IMR-90 (cell line): ENCODE results near the gene DRC7. TPM values are rescaled to one million over a fixed set of nuclear protein-coding genes. Genes with fewer than 3 reads are reported as not detected.

ENCODE experiments used
- ATAC-seq: fragments of 200-7000 bp; cut with Tn5 transposase; 2 replicates; pipeline ENCODE4 v1.9.1; 2020; ENCODE audit warnings: low read depth, mild to moderate bottlenecking, moderate library complexity
- Bru-seq: library from RNA; stranded (reverse); fragments of 400-500 nt; gene quantifications from one replicate; lab custom pipeline; 2021; lab: Mats Ljungman, UMichigan
- BruChase-seq, 2 experiments: library from RNA; stranded (reverse); fragments of 400-500 nt; gene quantifications; one replicate each; lab custom pipeline; 2021; lab: Mats Ljungman, UMichigan
- BruUV-seq: library from RNA; stranded (reverse); fragments of 400-500 nt; replicated peaks from 2 replicates; lab custom pipeline; 2021; lab: Mats Ljungman, UMichigan
- CTCF ChIA-PET: fragments of 300-600 bp; formaldehyde crosslinking; extraction: SDS; loops from one replicate; lab custom pipeline; 2021; ENCODE audit warnings: antibody characterized with exemption; lab: Yijun Ruan, JAX
- POLR2A ChIA-PET: fragments of 300-600 bp; sonication (Branson Sonifier 250); formaldehyde crosslinking; loops from one replicate; lab custom pipeline; 2022; ENCODE audit warnings: antibody characterized with exemption; ENCODE audit not compliant: unreplicated experiment; lab: Charles Lee
- DNase-seq: peaks from one replicate; pipeline ENCODE4 v3.0.0; 2013
- H2AFZ ChIP-seq: replicated peaks from 2 replicates; pipeline ENCODE3; 2013; ENCODE audit warnings: low read length, mild to moderate bottlenecking; ENCODE audit not compliant: poor library complexity
- H2AK5ac ChIP-seq: 2 replicates; pipeline ENCODE4 v1.6.1; 2013; ENCODE audit warnings: low read depth, low read length, inconsistent platforms
- H2AK9ac ChIP-seq: replicated peaks from 2 replicates; pipeline ENCODE3; 2013; ENCODE audit warnings: mild to moderate bottlenecking, low read depth, low read length, moderate library complexity; ENCODE audit not compliant: poor library complexity
- H2BK120ac ChIP-seq: 2 replicates; pipeline ENCODE4 v1.6.1; 2013; ENCODE audit warnings: low read depth, low read length, inconsistent platforms
- H2BK15ac ChIP-seq: 3 replicates; pipeline ENCODE4 v1.6.1; 2013; ENCODE audit warnings: low read depth, low read length, inconsistent platforms
- H2BK20ac ChIP-seq: 2 replicates; pipeline ENCODE4 v1.6.1; 2013; ENCODE audit warnings: low read depth, mild to moderate bottlenecking, inconsistent platforms, low read length, moderate library complexity
- H2BK5ac ChIP-seq: 2 replicates; pipeline ENCODE4 v1.6.1; 2013; ENCODE audit warnings: mild to moderate bottlenecking, low read depth, low read length, inconsistent platforms; ENCODE audit not compliant: poor library complexity, severe bottlenecking
- H3K14ac ChIP-seq: replicated peaks from 2 replicates; pipeline ENCODE4 v1.6.1; 2013; ENCODE audit warnings: low read depth, low read length, inconsistent platforms
- H3K18ac ChIP-seq: 2 replicates; pipeline ENCODE4 v1.6.1; 2013; ENCODE audit warnings: low read depth, low read length, control low read depth
- H3K23ac ChIP-seq: 2 replicates; pipeline ENCODE4 v1.6.1; 2013; ENCODE audit warnings: low read depth, low read length, inconsistent platforms
- H3K27ac ChIP-seq: 2 replicates; pipeline ENCODE4 v1.5.1; 2013; ENCODE audit warnings: mild to moderate bottlenecking, control low read depth, low read length; ENCODE audit not compliant: insufficient read depth
- H3K27me3 ChIP-seq: 2 replicates; pipeline ENCODE4 v1.6.1; 2013; ENCODE audit warnings: low read length; ENCODE audit not compliant: control insufficient read depth, insufficient read depth
- H3K36me3 ChIP-seq: 2 replicates; pipeline ENCODE4 v1.6.1; 2013; ENCODE audit warnings: low read length, mixed read lengths; ENCODE audit not compliant: control insufficient read depth, insufficient read depth
- H3K4ac ChIP-seq: 2 replicates; pipeline ENCODE4 v1.6.1; 2013; ENCODE audit warnings: low read depth, low read length, inconsistent platforms
- H3K4me1 ChIP-seq: 2 replicates; pipeline ENCODE4 v1.6.1; 2013; ENCODE audit warnings: low read length, mixed read lengths; ENCODE audit not compliant: control insufficient read depth, insufficient read depth
- H3K4me2 ChIP-seq: 2 replicates; pipeline ENCODE4 v1.6.1; 2013; ENCODE audit warnings: low read depth, mild to moderate bottlenecking, control low read depth, low read length, moderate library complexity
- H3K4me3 ChIP-seq: 2 replicates; pipeline ENCODE4 v1.5.1; 2013; ENCODE audit warnings: low read depth, mild to moderate bottlenecking, control low read depth, low read length, moderate library complexity; ENCODE audit not compliant: insufficient read depth
- H3K56ac ChIP-seq: 2 replicates; pipeline ENCODE4 v1.6.1; 2013; ENCODE audit warnings: low read length, inconsistent platforms; ENCODE audit not compliant: insufficient read depth; ENCODE audit errors: extremely low read depth
- H3K79me1 ChIP-seq, 2 experiments: 2 replicates each; pipeline ENCODE4 v1.6.1; 2013; ENCODE audit warnings: low read length in 2 of 2, inconsistent platforms in 1 of 2, low read depth in 1 of 2
- H3K9ac ChIP-seq: 2 replicates; pipeline ENCODE4 v1.6.1; 2013; ENCODE audit warnings: low read depth, low read length, control low read depth
- H3K9me1 ChIP-seq: 2 replicates; pipeline ENCODE4 v1.6.1; 2013; ENCODE audit warnings: low read length, inconsistent platforms; ENCODE audit not compliant: insufficient read depth
- H3K9me3 ChIP-seq: 2 replicates; pipeline ENCODE4 v1.6.1; 2013; ENCODE audit warnings: low read length; ENCODE audit not compliant: control insufficient read depth, insufficient read depth
- H4K20me1 ChIP-seq: 2 replicates; pipeline ENCODE4 v1.6.1; 2013; ENCODE audit warnings: low read length, inconsistent platforms; ENCODE audit not compliant: insufficient read depth
- H4K5ac ChIP-seq: 2 replicates; pipeline ENCODE4 v1.6.1; 2013; ENCODE audit warnings: mild to moderate bottlenecking, low read depth, low read length, control low read depth
- H4K8ac ChIP-seq, 2 experiments: 2 replicates each; pipeline ENCODE4 v1.6.1; 2013; ENCODE audit warnings: low read depth in 2 of 2, low read length in 2 of 2, control low read depth in 1 of 2, inconsistent platforms in 1 of 2
- H4K91ac ChIP-seq: 2 replicates; pipeline ENCODE4 v1.6.1; 2013; ENCODE audit warnings: low read depth, low read length, inconsistent platforms; ENCODE audit not compliant: insufficient read depth
- SMC3 ChIP-seq: fragments of 150-350 bp; IDR thresholded peaks from 2 replicates; pipeline ENCODE4 v1.6.1; 2016; ENCODE audit warnings: low read depth, mild to moderate bottlenecking, antibody characterized with exemption, low read length, moderate library complexity
- WGBS, 2 experiments: methylation state at CpG; one replicate each; pipeline versions ENCODE4 v1.1.5 to v1.1.7; 2013; ENCODE audit warnings: missing lambda C conversion rate in 2 of 2; ENCODE audit not compliant: insufficient read length in 1 of 2; ENCODE audit errors: extremely low coverage in 2 of 2; 5-methylcytosine and 5-hydroxymethylcytosine counted together
- dilution Hi-C: fragments of 300-500 bp; cut with HindIII; formaldehyde crosslinking; loops from one replicate; pipeline ENCODE4 v1.14.3; 2018; ENCODE audit warnings: low sequenced_read_pairs; ENCODE audit not compliant: unreplicated experiment
- in situ Hi-C: fragments of 300-500 bp; cut with MboI; formaldehyde crosslinking; loops from 3 replicates; pipeline ENCODE4 v1.14.3; 2019; ENCODE audit warnings: low sequenced_read_pairs, inconsistent platforms, mixed read lengths
- intact Hi-C: fragments of 100-400 bp; cut with micrococcal nuclease; formaldehyde crosslinking; loops from 2 replicates; pipeline ENCODE4 v1.10.0; 2022
- long read RNA-seq: library from polyadenylated mRNA; unstranded; transcript quantifications from one replicate; pipeline ENCODE4 v2.0.0, GENCODE V29; 2021; ENCODE audit not compliant: unreplicated experiment
- polyA plus RNA-seq, 3 experiments: library from polyadenylated mRNA; depleted of rRNA; stranded (reverse); fragments of >200 nt; gene quantifications; 2 replicates each; pipeline ENCODE4 v1.2.3, GENCODE V29; 2012; ENCODE audit warnings: low replicate concordance in 1 of 3
- total RNA-seq: library from RNA; depleted of rRNA; stranded (reverse); fragments of >200 nt; gene quantifications from 2 replicates; pipeline ENCODE4 v1.2.3, GENCODE V29; 2012; rRNA removed

Gene DRC7, protein sequence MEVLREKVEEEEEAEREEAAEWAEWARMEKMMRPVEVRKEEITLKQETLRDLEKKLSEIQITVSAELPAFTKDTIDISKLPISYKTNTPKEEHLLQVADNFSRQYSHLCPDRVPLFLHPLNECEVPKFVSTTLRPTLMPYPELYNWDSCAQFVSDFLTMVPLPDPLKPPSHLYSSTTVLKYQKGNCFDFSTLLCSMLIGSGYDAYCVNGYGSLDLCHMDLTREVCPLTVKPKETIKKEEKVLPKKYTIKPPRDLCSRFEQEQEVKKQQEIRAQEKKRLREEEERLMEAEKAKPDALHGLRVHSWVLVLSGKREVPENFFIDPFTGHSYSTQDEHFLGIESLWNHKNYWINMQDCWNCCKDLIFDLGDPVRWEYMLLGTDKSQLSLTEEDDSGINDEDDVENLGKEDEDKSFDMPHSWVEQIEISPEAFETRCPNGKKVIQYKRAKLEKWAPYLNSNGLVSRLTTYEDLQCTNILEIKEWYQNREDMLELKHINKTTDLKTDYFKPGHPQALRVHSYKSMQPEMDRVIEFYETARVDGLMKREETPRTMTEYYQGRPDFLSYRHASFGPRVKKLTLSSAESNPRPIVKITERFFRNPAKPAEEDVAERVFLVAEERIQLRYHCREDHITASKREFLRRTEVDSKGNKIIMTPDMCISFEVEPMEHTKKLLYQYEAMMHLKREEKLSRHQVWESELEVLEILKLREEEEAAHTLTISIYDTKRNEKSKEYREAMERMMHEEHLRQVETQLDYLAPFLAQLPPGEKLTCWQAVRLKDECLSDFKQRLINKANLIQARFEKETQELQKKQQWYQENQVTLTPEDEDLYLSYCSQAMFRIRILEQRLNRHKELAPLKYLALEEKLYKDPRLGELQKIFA
- not detected in 2 replicates for total RNA-seq
- not detected in 2 replicates for polyA plus RNA-seq (2012; rRNA removed)
- not detected in 2 replicates for polyA plus RNA-seq (2012; cell fraction: cytosol; rRNA removed)
- not detected in 2 replicates for polyA plus RNA-seq (2012; cell fraction: nucleus; rRNA removed; ENCODE audit: low replicate concordance)
- Bru-seq, nascent RNA = percentile 3 among the genes with signal in this experiment
- BruChase-seq, experiment 1, labeled RNA remaining after a 6-hour chase = not detected
- not detected for BruChase-seq, experiment 2, labeled RNA remaining after a 2-hour chase
- long read RNA-seq = 0 reads

DNA sequence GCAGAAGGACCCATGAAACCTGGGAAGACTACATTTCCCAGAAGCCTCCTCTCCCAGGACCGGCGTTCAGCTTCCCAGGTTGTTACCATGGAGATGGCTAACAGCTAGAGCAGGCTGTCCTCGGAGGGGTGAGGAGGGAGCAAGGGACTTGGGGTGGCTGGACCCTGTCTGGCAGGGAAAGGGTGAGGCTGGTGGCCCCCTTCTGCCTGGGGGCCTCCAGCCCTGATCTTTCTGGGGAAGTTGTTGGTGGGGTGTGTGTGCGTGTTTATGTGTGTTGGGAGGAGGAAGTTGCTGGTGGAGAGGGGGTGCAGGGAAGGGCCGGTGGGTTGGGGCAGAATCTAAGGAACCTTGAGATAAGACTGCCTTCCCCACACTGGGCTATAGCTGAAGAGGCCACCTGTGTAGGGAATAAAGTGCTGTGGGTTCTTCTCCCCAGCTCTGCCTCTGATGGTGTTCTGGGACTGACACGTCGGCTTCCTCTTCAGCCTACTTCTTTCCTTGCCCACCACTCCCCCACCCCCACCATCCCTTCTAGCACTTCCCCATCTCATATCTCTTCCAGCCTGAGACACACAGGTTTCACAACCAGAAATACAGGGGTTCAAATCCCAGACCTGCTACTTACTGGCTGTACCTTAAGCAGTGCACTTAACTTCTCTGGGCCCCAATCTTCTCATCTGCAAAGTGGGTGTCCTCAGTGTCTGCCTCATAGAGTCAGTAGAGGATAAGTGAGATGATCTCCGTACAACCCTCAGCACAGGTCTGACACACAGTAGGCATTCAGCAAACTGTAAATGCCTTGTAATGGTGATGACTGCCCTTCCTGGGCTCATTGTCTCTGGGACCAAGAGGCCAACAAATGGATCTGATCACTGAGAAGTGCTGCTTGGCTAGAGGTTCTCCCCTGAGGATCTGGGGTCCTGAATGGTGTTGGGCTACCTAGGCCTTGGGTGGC, at the start of gene DRC7:
TSS of gene DRC7 (plus strand) at position 82 of the 955 bp plus-strand sequence. CDS start 3,144 bp downstream, outside the sequence.
- no peak within 1 kb of the TSS for H2BK15ac ChIP-seq
- H3K36me3 ChIP-seq = no peaks in the 10 kb centered on the region
- H3K27ac ChIP-seq = no peak within 1 kb of the TSS
- no peak within 1 kb of the TSS for H4K8ac ChIP-seq
- ATAC-seq (peak; percentile 83), DNase-seq (peak; percentile 13)
- in situ Hi-C loops = no loop called here
- H2AK5ac ChIP-seq = no peak within 1 kb of the TSS
- H3K23ac ChIP-seq = no peak within 1 kb of the TSS
- H4K5ac ChIP-seq = no peak within 1 kb of the TSS
- no peaks in the 10 kb centered on the region for H4K20me1 ChIP-seq
- H3K9me1 ChIP-seq = no peaks in the 10 kb centered on the region
- no peaks in the 10 kb centered on the region for H3K9me3 ChIP-seq
- no peak within 1 kb of the TSS for H2BK120ac ChIP-seq
- no peak for TF ChIP-seq SMC3
- no peak within 1 kb of the TSS for H2BK20ac ChIP-seq
- no peak within 1 kb of the TSS for H2BK5ac ChIP-seq
- H3K14ac ChIP-seq = no peak within 1 kb of the TSS
- peak within 1 kb of the TSS; percentile 45 for H2AFZ ChIP-seq
- POLR2A ChIA-PET = no interaction called here
- H3K27me3 ChIP-seq = peaks cover 61% of the 10 kb centered on the region
- no peak within 1 kb of the TSS for H3K4me3 ChIP-seq
- H3K9ac ChIP-seq = no peak within 1 kb of the TSS
- no CpG with 5 or more reads among the region's 8 CpGs for WGBS, 2 experiments
- no peaks in the 10 kb centered on the region for H3K79me1 ChIP-seq
- dilution Hi-C loops = no loop called here
- H3K4me1 ChIP-seq = no peaks in the 10 kb centered on the region
- H3K18ac ChIP-seq = no peak within 1 kb of the TSS
- no peak within 1 kb of the TSS for H3K56ac ChIP-seq
- BruUV-seq = no TSS peak
- CTCF ChIA-PET = no interaction called here
- H4K91ac ChIP-seq = no peak within 1 kb of the TSS
- intact Hi-C loops = no loop called here
- H3K4me2 ChIP-seq = peak within 1 kb of the TSS; percentile 43; the same call in 1 of the 2 replicates
- no peak within 1 kb of the TSS for H2AK9ac ChIP-seq
- H3K4ac ChIP-seq = no peak within 1 kb of the TSS
